IMR-90 (cell line): ENCODE results near the gene UBE2QL1. TPM values are rescaled to one million over a fixed set of nuclear protein-coding genes. Genes with fewer than 3 reads are reported as not detected.

Experiments
- ATAC-seq: fragments of 200-7000 bp; cut with Tn5 transposase; 2 replicates; pipeline ENCODE4 v1.9.1; 2020; ENCODE audit warnings: low read depth, mild to moderate bottlenecking, moderate library complexity
- BruUV-seq: library from RNA; stranded (reverse); fragments of 400-500 nt; replicated peaks from 2 replicates; lab custom pipeline; 2021; lab: Mats Ljungman, UMichigan
- CTCF ChIA-PET: fragments of 300-600 bp; formaldehyde crosslinking; extraction: SDS; loops from one replicate; lab custom pipeline; 2021; ENCODE audit warnings: antibody characterized with exemption; lab: Yijun Ruan, JAX
- POLR2A ChIA-PET: fragments of 300-600 bp; sonication (Branson Sonifier 250); formaldehyde crosslinking; loops from one replicate; lab custom pipeline; 2022; ENCODE audit warnings: antibody characterized with exemption; ENCODE audit not compliant: unreplicated experiment; lab: Charles Lee
- DNase-seq: peaks from one replicate; pipeline ENCODE4 v3.0.0; 2013
- H2AFZ ChIP-seq: replicated peaks from 2 replicates; pipeline ENCODE3; 2013; ENCODE audit warnings: low read length, mild to moderate bottlenecking; ENCODE audit not compliant: poor library complexity
- H2AK5ac ChIP-seq: 2 replicates; pipeline ENCODE4 v1.6.1; 2013; ENCODE audit warnings: low read depth, low read length, inconsistent platforms
- H2AK9ac ChIP-seq: replicated peaks from 2 replicates; pipeline ENCODE3; 2013; ENCODE audit warnings: mild to moderate bottlenecking, low read depth, low read length, moderate library complexity; ENCODE audit not compliant: poor library complexity
- H2BK120ac ChIP-seq: 2 replicates; pipeline ENCODE4 v1.6.1; 2013; ENCODE audit warnings: low read depth, low read length, inconsistent platforms
- H2BK15ac ChIP-seq: 3 replicates; pipeline ENCODE4 v1.6.1; 2013; ENCODE audit warnings: low read depth, low read length, inconsistent platforms
- H2BK20ac ChIP-seq: 2 replicates; pipeline ENCODE4 v1.6.1; 2013; ENCODE audit warnings: low read depth, mild to moderate bottlenecking, inconsistent platforms, low read length, moderate library complexity
- H2BK5ac ChIP-seq: 2 replicates; pipeline ENCODE4 v1.6.1; 2013; ENCODE audit warnings: mild to moderate bottlenecking, low read depth, low read length, inconsistent platforms; ENCODE audit not compliant: poor library complexity, severe bottlenecking
- H3K14ac ChIP-seq: replicated peaks from 2 replicates; pipeline ENCODE4 v1.6.1; 2013; ENCODE audit warnings: low read depth, low read length, inconsistent platforms
- H3K18ac ChIP-seq: 2 replicates; pipeline ENCODE4 v1.6.1; 2013; ENCODE audit warnings: low read depth, low read length, control low read depth
- H3K23ac ChIP-seq: 2 replicates; pipeline ENCODE4 v1.6.1; 2013; ENCODE audit warnings: low read depth, low read length, inconsistent platforms
- H3K27ac ChIP-seq: 2 replicates; pipeline ENCODE4 v1.5.1; 2013; ENCODE audit warnings: mild to moderate bottlenecking, control low read depth, low read length; ENCODE audit not compliant: insufficient read depth
- H3K27me3 ChIP-seq: 2 replicates; pipeline ENCODE4 v1.6.1; 2013; ENCODE audit warnings: low read length; ENCODE audit not compliant: control insufficient read depth, insufficient read depth
- H3K36me3 ChIP-seq: 2 replicates; pipeline ENCODE4 v1.6.1; 2013; ENCODE audit warnings: low read length, mixed read lengths; ENCODE audit not compliant: control insufficient read depth, insufficient read depth
- H3K4ac ChIP-seq: 2 replicates; pipeline ENCODE4 v1.6.1; 2013; ENCODE audit warnings: low read depth, low read length, inconsistent platforms
- H3K4me1 ChIP-seq: 2 replicates; pipeline ENCODE4 v1.6.1; 2013; ENCODE audit warnings: low read length, mixed read lengths; ENCODE audit not compliant: control insufficient read depth, insufficient read depth
- H3K4me2 ChIP-seq: 2 replicates; pipeline ENCODE4 v1.6.1; 2013; ENCODE audit warnings: low read depth, mild to moderate bottlenecking, control low read depth, low read length, moderate library complexity
- H3K4me3 ChIP-seq: 2 replicates; pipeline ENCODE4 v1.5.1; 2013; ENCODE audit warnings: low read depth, mild to moderate bottlenecking, control low read depth, low read length, moderate library complexity; ENCODE audit not compliant: insufficient read depth
- H3K56ac ChIP-seq: 2 replicates; pipeline ENCODE4 v1.6.1; 2013; ENCODE audit warnings: low read length, inconsistent platforms; ENCODE audit not compliant: insufficient read depth; ENCODE audit errors: extremely low read depth
- H3K79me1 ChIP-seq, 2 experiments: 2 replicates each; pipeline ENCODE4 v1.6.1; 2013; ENCODE audit warnings: low read length in 2 of 2, inconsistent platforms in 1 of 2, low read depth in 1 of 2
- H3K9ac ChIP-seq: 2 replicates; pipeline ENCODE4 v1.6.1; 2013; ENCODE audit warnings: low read depth, low read length, control low read depth
- H3K9me1 ChIP-seq: 2 replicates; pipeline ENCODE4 v1.6.1; 2013; ENCODE audit warnings: low read length, inconsistent platforms; ENCODE audit not compliant: insufficient read depth
- H3K9me3 ChIP-seq: 2 replicates; pipeline ENCODE4 v1.6.1; 2013; ENCODE audit warnings: low read length; ENCODE audit not compliant: control insufficient read depth, insufficient read depth
- H4K20me1 ChIP-seq: 2 replicates; pipeline ENCODE4 v1.6.1; 2013; ENCODE audit warnings: low read length, inconsistent platforms; ENCODE audit not compliant: insufficient read depth
- H4K5ac ChIP-seq: 2 replicates; pipeline ENCODE4 v1.6.1; 2013; ENCODE audit warnings: mild to moderate bottlenecking, low read depth, low read length, control low read depth
- H4K8ac ChIP-seq, 2 experiments: 2 replicates each; pipeline ENCODE4 v1.6.1; 2013; ENCODE audit warnings: low read depth in 2 of 2, low read length in 2 of 2, control low read depth in 1 of 2, inconsistent platforms in 1 of 2
- H4K91ac ChIP-seq: 2 replicates; pipeline ENCODE4 v1.6.1; 2013; ENCODE audit warnings: low read depth, low read length, inconsistent platforms; ENCODE audit not compliant: insufficient read depth
- BHLHE40 ChIP-seq: fragments of 150-350 bp; IDR thresholded peaks from 2 replicates; pipeline ENCODE4 v1.6.1; 2016; ENCODE audit warnings: mild to moderate bottlenecking, low read depth, low read length
- CTCF ChIP-seq: conservative IDR thresholded peaks from 2 replicates; pipeline ENCODE4 v1.5.1; 2012; ENCODE audit warnings: mild to moderate bottlenecking, low read depth, low read length, improper control_type of control experiment
- MAFK ChIP-seq: IDR thresholded peaks from 2 replicates; pipeline ENCODE4 v1.6.1; 2012; ENCODE audit warnings: low read depth, low read length, improper control_type of control experiment
- MAZ ChIP-seq: IDR thresholded peaks from 2 replicates; pipeline ENCODE4 v1.6.1; 2012; ENCODE audit warnings: low read depth, mild to moderate bottlenecking, low read length, improper control_type of control experiment, moderate library complexity, borderline replicate concordance
- POLR2A ChIP-seq: IDR thresholded peaks from 2 replicates; pipeline ENCODE4 v1.6.1; 2012; ENCODE audit warnings: mild to moderate bottlenecking, low read depth, low read length
- RAD21 ChIP-seq: IDR thresholded peaks from 2 replicates; pipeline ENCODE4 v1.6.1; 2012; ENCODE audit warnings: low read length, improper control_type of control experiment
- RCOR1 ChIP-seq: IDR thresholded peaks from 2 replicates; pipeline ENCODE4 v1.6.1; 2012; ENCODE audit warnings: mild to moderate bottlenecking, low read length, improper control_type of control experiment; ENCODE audit not compliant: insufficient replicate concordance
- SMC3 ChIP-seq: fragments of 150-350 bp; IDR thresholded peaks from 2 replicates; pipeline ENCODE4 v1.6.1; 2016; ENCODE audit warnings: low read depth, mild to moderate bottlenecking, antibody characterized with exemption, low read length, moderate library complexity
- WGBS, 2 experiments: methylation state at CpG; one replicate each; pipeline versions ENCODE4 v1.1.5 to v1.1.7; 2013; ENCODE audit warnings: missing lambda C conversion rate in 2 of 2; ENCODE audit not compliant: insufficient read length in 1 of 2; ENCODE audit errors: extremely low coverage in 2 of 2; 5-methylcytosine and 5-hydroxymethylcytosine counted together
- dilution Hi-C: fragments of 300-500 bp; cut with HindIII; formaldehyde crosslinking; loops from one replicate; pipeline ENCODE4 v1.14.3; 2018; ENCODE audit warnings: low sequenced_read_pairs; ENCODE audit not compliant: unreplicated experiment
- in situ Hi-C: fragments of 300-500 bp; cut with MboI; formaldehyde crosslinking; loops from 3 replicates; pipeline ENCODE4 v1.14.3; 2019; ENCODE audit warnings: low sequenced_read_pairs, inconsistent platforms, mixed read lengths
- intact Hi-C: fragments of 100-400 bp; cut with micrococcal nuclease; formaldehyde crosslinking; loops from 2 replicates; pipeline ENCODE4 v1.10.0; 2022
- polyA plus RNA-seq, 3 experiments: library from polyadenylated mRNA; depleted of rRNA; stranded (reverse); fragments of >200 nt; gene quantifications; 2 replicates each; pipeline ENCODE4 v1.2.3, GENCODE V29; 2012; ENCODE audit warnings: low replicate concordance in 1 of 3
- total RNA-seq: library from RNA; depleted of rRNA; stranded (reverse); fragments of >200 nt; gene quantifications from 2 replicates; pipeline ENCODE4 v1.2.3, GENCODE V29; 2012

Gene UBE2QL1
- total and polyA plus RNA-seq, 2 of the 4 experiments (the other 2 are of a cell fraction): not detected

- CTCF ChIA-PET: no interaction called here
- Histone ChIP-seq H2BK120ac (no peak overlapping the region), H2BK15ac (no peak overlapping the region), H4K5ac (no peak overlapping the region), H4K8ac (no peak overlapping the region), H2AK5ac (no peak overlapping the region), H4K91ac (no peak overlapping the region), H3K27me3 (peaks cover 3% of the 10 kb centered on the region; the same call in 1 of the 2 replicates), H3K4me3 (no peak overlapping the region), H3K27ac (no peak overlapping the region), H3K56ac (no peak overlapping the region), H3K9ac (no peak overlapping the region), H3K36me3 (no peaks in the 10 kb centered on the region), H3K18ac (no peak overlapping the region), H2AFZ (no peak overlapping the region), H4K20me1 (no peaks in the 10 kb centered on the region), H3K14ac (no peak overlapping the region), H3K9me3 (no peaks in the 10 kb centered on the region), H2AK9ac (no peak overlapping the region), H3K79me1 (no peaks in the 10 kb centered on the region), H3K4me1 (no peaks in the 10 kb centered on the region), H2BK20ac (no peak overlapping the region), H3K23ac (no peak overlapping the region), H3K9me1 (no peaks in the 10 kb centered on the region), H3K4ac (no peak overlapping the region), H3K4me2 (no peak overlapping the region), H2BK5ac (no peak overlapping the region)
- TF ChIP-seq CTCF (no peak), BHLHE40 (no peak), SMC3 (no peak), MAZ (no peak), RAD21 (no peak), POLR2A (no peak), RCOR1 (no peak), MAFK (no peak)
- POLR2A ChIA-PET: no interaction called here
- ATAC-seq (no peak), DNase-seq (no peak)
- no TSS peak for BruUV-seq
- intact Hi-C loops (no loop called here), in situ Hi-C loops (no loop called here), dilution Hi-C loops (no loop called here)
- WGBS, 2 experiments: 50% methylated on average over 2 of the region's 9 CpGs; no CpG with 5 or more reads in 1 of the 2 experiments
Measured at GRCh38 chr5:6522923-6523322, 74.3 kb downstream of the UBE2QL1 start.
